Muscle layer of colon (tissue), 2 donors: ENCODE results near the gene BOK.
"Not testable (repeated sequence)": the region's sequence is repeated elsewhere in the genome, so short reads cannot be mapped to it uniquely, and the experiment has no call there.

Experiments
- H3K27ac ChIP-seq: one replicate; pipeline ENCODE4 v1.7.0; 2013; ENCODE audit warnings: low read depth, mild to moderate bottlenecking, low read length, moderate library complexity
- H3K27me3 ChIP-seq, 2 donors: one replicate each; pipeline ENCODE4 v1.7.0; 2013; ENCODE audit warnings: low read length in 2 of 2, mild to moderate bottlenecking in 2 of 2; ENCODE audit not compliant: insufficient read depth in 2 of 2, control insufficient read depth in 1 of 2
- H3K36me3 ChIP-seq: one replicate; pipeline ENCODE4 v1.7.0; 2013; ENCODE audit warnings: mild to moderate bottlenecking, low read length; ENCODE audit not compliant: insufficient read depth
- H3K4me1 ChIP-seq: one replicate; pipeline ENCODE4 v1.7.0; 2013; ENCODE audit warnings: mild to moderate bottlenecking, low read length; ENCODE audit not compliant: insufficient read depth
- H3K4me3 ChIP-seq, 2 donors: one replicate each; pipeline ENCODE4 v1.7.0; 2013; ENCODE audit warnings: low read length in 2 of 2, low read depth in 1 of 2, mild to moderate bottlenecking in 1 of 2, moderate library complexity in 1 of 2
- H3K9ac ChIP-seq: one replicate; pipeline ENCODE4 v1.7.0; 2013; ENCODE audit warnings: low read length
- H3K9me3 ChIP-seq: one replicate; pipeline ENCODE4 v1.7.0; 2013; ENCODE audit warnings: mild to moderate bottlenecking, low read length
- donor health status: abdominal sarcoma.
- donor health status: Adenocarcinoma of cecum.

The BOK gene

DNA sequence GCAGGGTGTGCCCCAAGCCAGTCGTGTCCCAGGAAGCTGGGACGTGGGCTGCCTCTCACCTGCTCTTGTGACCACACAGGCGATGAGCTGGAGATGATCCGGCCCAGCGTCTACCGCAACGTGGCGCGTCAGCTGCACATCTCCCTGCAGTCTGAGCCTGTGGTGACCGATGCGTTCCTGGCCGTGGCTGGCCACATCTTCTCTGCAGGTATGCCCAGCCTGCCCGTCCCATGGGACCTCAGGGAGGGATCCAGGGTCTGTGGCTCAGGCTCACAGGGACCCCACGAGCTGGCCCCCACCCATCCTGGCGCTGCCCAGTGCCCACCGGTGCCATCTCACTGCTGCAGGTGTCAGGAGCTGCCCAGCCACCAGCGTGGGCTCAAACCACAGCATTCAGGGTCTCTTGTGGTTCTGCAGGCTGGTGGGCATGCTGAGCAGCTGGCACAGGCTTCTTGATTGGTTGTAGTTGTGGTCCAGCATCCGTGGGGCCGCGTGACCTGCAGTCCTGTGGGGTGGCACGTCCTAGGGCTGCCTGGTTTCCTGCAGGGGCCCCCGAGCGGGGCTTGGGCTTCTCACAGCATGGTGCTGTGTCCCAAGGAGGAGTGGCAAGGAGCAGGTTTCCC lies 3.8 kb downstream of the BOK start:
- Histone ChIP-seq H3K27me3 (no peaks in the 10 kb centered on the region), H3K4me1 (peaks cover 48% of the 10 kb centered on the region), H3K36me3 (peaks cover 16% of the 10 kb centered on the region), H3K9me3 (no peaks in the 10 kb centered on the region), H3K27ac (peak overlapping the region; percentile 0), H3K9ac (no peak overlapping the region), H3K4me3 (peak overlapping the region in 1 of 2 donors; percentile 18)

DNA sequence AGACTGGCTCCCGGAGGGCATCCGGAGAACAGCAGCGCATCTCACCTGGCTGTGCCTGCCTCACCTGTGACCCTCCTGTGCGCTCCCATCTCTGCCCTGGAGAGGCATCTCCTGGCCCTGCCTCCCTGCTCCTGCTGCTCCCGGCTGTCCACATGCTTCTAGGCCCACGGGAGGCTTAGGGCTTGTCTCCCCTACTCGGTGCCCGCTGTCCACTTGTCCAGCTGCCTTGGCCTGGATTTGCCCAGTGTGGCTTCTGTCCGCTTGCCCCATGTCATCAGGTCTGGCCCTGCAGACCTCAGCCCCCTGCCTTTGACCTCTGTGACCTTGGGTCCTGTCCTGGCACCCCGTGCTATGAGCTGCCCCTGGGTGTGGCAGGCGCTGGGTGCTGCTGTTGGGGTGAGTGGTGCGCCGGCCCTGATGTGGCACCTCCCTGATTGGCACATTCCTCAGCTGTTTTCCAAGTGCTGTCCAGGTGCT lies 4.5 kb downstream of the BOK start:
- H3K36me3 ChIP-seq, result peaks cover 16% of the 10 kb centered on the region
- peaks cover 48% of the 10 kb centered on the region for H3K4me1 ChIP-seq
- no peak overlapping the region for H3K9ac ChIP-seq
- H3K27ac ChIP-seq, result no peak overlapping the region
- H3K9me3 ChIP-seq, result no peaks in the 10 kb centered on the region
- H3K27me3 ChIP-seq, result no peaks in the 10 kb centered on the region
- H3K4me3 ChIP-seq, result no peak overlapping the region

- no peaks in the 10 kb centered on the region for H3K27me3 ChIP-seq
- peaks cover 16% of the 10 kb centered on the region for H3K36me3 ChIP-seq
- peak overlapping the region in 1 of 2 donors; percentile 35 for H3K4me3 ChIP-seq
- no peak overlapping the region for H3K9ac ChIP-seq
- peak overlapping the region; percentile 73 for H3K27ac ChIP-seq
- H3K9me3 ChIP-seq, result no peaks in the 10 kb centered on the region
- H3K4me1 ChIP-seq, result peaks cover 51% of the 10 kb centered on the region
Observed at GRCh38 chr2:241563571-241563980, 5.0 kb downstream of the BOK start.

- Histone ChIP-seq H3K4me1 (peaks cover 55% of the 10 kb centered on the region), H3K9me3 (no peaks in the 10 kb centered on the region), H3K9ac (no peak overlapping the region), H3K27ac (peak overlapping the region; percentile 73), H3K36me3 (peaks cover 16% of the 10 kb centered on the region), H3K4me3 (peak overlapping the region in 1 of 2 donors; percentile 35), H3K27me3 (no peaks in the 10 kb centered on the region)
Observed at GRCh38 chr2:241563981-241564595, 5.5 kb downstream of the BOK start.

GRCh38 chr2:241564596-241565410 lies 6.3 kb downstream of the BOK start:
- Histone ChIP-seq H3K4me1 (peaks cover 53% of the 10 kb centered on the region), H3K4me3 (no peak overlapping the region), H3K9ac (no peak overlapping the region), H3K27me3 (no peaks in the 10 kb centered on the region), H3K27ac (peak overlapping the region; percentile 73), H3K36me3 (peaks cover 19% of the 10 kb centered on the region), H3K9me3 (no peaks in the 10 kb centered on the region)

DNA sequence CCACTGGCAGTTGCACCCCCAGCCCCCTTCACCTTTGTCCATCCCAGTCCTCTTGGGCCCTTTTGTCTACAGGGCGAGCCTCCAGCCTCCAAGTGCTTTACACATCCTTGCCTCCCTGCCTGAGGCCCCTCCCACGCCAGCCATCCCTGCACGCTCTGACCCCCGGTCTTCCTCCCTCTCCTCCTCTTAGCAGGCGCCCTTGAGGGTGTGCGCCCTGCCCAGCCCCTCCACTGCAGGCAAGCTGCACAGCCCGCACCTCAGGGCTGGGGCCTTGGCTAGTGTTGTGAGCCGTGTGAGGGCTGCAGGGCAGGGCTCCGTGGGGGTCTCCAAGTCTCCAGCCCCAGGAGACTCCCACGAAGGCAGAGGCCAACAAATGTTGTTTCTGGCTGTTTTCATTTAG lies 6.9 kb downstream of the BOK start:
- H3K27ac ChIP-seq, result no peak overlapping the region
- H3K27me3 ChIP-seq, result no peaks in the 10 kb centered on the region
- no peaks in the 10 kb centered on the region for H3K9me3 ChIP-seq
- no peak overlapping the region for H3K4me3 ChIP-seq
- no peak overlapping the region for H3K9ac ChIP-seq
- H3K4me1 ChIP-seq, result peaks cover 47% of the 10 kb centered on the region
- H3K36me3 ChIP-seq, result peaks cover 22% of the 10 kb centered on the region

GRCh38 chr2:241566021-241566420 lies 7.5 kb downstream of the BOK start:
- not testable (repeated sequence) for H3K27ac ChIP-seq, H3K27me3 ChIP-seq, H3K9me3 ChIP-seq, H3K9ac ChIP-seq, H3K4me3 ChIP-seq
- H3K4me1 ChIP-seq, result peaks cover 41% of the 10 kb centered on the region
- H3K36me3 ChIP-seq, result peaks cover 22% of the 10 kb centered on the region

- Histone ChIP-seq H3K9ac (no peak overlapping the region), H3K27me3 (no peaks in the 10 kb centered on the region), H3K27ac (no peak overlapping the region), H3K36me3 (peaks cover 22% of the 10 kb centered on the region), H3K9me3 (no peaks in the 10 kb centered on the region), H3K4me3 (no peak overlapping the region), H3K4me1 (peaks cover 38% of the 10 kb centered on the region)
Observed at GRCh38 chr2:241566468-241566867, 7.9 kb downstream of the BOK start.

DNA sequence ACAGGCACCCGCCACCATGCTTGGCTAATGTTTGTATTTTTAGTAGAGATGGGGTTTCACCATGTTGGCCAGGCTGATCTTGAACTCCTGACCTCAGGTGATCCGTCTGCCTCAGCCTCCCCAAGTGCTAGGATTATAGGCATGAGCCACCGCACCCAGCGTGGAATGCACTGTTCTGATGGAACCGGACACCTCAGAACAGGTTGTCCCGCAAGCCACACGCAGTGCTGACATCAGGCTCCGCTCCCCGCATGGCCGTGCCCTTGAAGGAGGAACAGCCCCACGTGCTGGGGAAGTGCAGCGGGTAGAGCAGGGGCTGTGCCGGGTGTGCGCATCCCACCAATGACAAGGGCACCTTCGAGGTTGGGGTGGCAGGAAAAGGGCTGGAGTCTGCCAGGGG lies 8.7 kb downstream of the BOK start:
- H3K27ac ChIP-seq, H3K9ac ChIP-seq, H3K27me3 ChIP-seq, H3K9me3 ChIP-seq, H3K4me3 ChIP-seq: not testable (repeated sequence)
- Histone ChIP-seq H3K36me3 (peaks cover 19% of the 10 kb centered on the region), H3K4me1 (peaks cover 31% of the 10 kb centered on the region)

- no peak overlapping the region for H3K4me3 ChIP-seq
- no peak overlapping the region for H3K9ac ChIP-seq
- H3K9me3 ChIP-seq, result no peaks in the 10 kb centered on the region
- H3K27me3 ChIP-seq, result no peaks in the 10 kb centered on the region
- peaks cover 14% of the 10 kb centered on the region for H3K36me3 ChIP-seq
- peaks cover 26% of the 10 kb centered on the region for H3K4me1 ChIP-seq
- H3K27ac ChIP-seq, result no peak overlapping the region
Observed at GRCh38 chr2:241567776-241568175, 9.2 kb downstream of the BOK start.

DNA sequence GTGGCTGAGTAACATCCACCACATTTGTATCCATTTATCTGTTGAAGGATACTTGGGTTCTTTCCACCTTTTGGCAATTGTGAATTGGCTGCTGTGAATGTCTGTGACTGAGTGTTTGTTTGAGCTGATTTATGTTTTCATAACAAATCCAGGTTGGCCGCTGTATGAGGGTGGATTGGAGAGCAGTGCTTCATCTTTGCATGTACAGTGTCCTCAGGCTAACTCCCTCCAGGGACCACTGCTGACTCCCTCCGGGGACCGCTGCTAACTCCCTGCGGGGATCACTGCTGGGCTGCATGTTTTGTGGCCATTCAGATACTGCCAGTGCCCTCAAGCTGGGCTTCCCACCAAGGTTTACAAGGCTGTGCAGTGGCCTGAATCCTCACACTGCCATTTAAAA lies 10.2 kb downstream of the BOK start:
- Histone ChIP-seq H3K27ac (no peak overlapping the region), H3K9ac (no peak overlapping the region), H3K36me3 (peaks cover 13% of the 10 kb centered on the region), H3K9me3 (no peaks in the 10 kb centered on the region), H3K27me3 (no peaks in the 10 kb centered on the region), H3K4me1 (peaks cover 16% of the 10 kb centered on the region), H3K4me3 (no peak overlapping the region)
